NK-92 (cell line): ENCODE data around the gene MINDY2.
"Not testable (repeated sequence)": the region's sequence is repeated elsewhere in the genome, so short reads cannot be mapped to it uniquely, and the experiment has no call there.

ENCODE experiments used
- DNase-seq: peaks from one replicate; lab custom pipeline; 2025; ENCODE audit not compliant: unreplicated experiment; lab: John Stamatoyannopoulos, UW

Gene MINDY2

DNA sequence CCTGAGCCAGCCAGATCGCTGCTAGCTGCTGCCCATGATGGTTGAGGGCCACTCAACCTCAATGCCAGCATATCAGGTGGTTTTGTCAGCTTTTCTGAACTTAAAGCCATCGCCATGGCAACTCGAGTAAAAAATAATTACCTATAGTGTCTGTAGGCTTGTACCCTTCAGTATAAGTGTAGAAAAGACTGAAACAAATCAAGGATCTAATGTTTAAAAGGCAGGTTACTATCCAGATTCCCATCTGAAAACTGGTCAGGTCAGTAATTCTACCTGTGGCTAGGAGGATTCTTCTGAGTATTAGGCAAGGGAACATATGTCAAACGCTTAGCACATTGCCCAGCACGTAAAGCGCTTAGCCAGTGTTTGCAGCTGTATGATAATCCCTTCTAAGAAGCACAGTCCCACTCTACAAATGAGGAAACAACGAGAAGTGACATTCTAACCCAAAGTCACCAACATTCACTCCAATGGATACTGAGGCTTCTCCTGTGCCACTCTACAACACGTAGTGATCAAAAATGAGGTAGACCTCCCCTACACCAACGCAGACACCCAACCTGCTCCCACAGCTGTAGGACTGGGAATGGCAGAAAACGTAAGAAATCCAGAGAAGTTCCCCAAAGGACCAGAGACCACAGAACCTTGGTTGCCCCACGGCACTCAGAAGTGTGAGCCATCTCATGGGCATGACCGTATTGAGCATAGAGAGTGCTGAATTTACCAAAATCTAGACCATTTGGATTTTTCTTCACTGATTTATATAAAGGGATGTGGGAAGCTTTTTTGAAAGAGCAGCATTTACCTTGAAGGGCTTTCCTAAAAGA is 107.1 kb downstream of the MINDY2 start:
- DNase-seq: no peak

DNA sequence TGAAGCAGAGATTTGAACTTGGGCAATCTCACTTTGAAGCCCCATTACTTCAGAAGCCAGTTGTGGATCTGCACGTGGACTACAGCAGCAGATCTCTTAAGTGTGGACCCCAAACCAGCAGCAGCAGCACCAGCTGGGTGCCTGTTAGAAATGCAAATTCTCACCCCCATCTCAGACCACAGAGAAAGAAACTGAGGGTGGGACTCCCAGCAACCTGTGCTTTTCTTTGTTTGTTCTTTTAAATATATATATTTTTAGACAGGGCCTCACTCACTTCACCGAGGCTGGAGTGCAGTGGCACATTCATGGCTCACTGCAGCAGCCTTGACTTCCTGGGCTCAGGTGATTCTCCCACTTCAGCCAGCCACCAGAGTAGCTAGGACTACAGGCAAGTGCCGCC is 109.2 kb downstream of the MINDY2 start:
- no peak for DNase-seq

DNA sequence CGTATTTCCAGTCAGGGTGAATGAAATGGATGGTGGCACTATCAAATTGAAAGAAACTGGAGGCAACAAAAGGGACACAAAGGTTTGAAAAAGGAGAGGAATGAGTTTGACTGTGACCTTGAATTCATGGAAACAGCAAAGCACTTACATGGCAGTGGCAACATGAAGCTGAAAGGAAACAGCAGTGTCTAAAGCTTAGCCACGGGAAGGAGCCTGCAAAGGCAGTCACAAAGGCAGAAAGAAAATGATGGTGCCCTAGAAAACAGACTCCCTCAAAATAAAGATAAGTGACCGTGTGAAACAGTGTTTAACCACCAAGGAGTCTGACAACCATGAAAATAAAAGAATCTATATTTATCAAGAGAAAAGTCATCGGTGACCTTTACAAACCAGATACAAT is 111.1 kb downstream of the MINDY2 start:
- no peak for DNase-seq

DNA sequence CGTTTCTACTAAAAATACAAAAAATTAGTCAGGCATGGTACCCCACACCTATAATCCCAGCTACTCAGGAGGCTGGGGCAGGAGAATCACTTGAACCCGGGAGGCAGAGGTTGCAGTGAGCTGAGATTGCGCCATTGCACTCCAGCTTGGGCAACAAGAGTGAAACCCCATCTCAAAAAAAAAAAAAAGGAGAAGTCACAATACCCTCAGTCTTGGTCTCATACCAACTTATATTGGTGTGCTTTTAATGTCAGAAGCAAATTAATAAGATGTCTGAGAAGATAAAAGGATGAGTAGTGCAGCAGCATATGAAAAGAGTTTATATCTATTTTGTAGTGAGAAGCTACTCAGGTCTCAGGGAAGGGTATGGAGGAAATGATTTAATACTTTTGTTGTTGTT is 112.8 kb downstream of the MINDY2 start:
- not testable (repeated sequence) for DNase-seq

DNA sequence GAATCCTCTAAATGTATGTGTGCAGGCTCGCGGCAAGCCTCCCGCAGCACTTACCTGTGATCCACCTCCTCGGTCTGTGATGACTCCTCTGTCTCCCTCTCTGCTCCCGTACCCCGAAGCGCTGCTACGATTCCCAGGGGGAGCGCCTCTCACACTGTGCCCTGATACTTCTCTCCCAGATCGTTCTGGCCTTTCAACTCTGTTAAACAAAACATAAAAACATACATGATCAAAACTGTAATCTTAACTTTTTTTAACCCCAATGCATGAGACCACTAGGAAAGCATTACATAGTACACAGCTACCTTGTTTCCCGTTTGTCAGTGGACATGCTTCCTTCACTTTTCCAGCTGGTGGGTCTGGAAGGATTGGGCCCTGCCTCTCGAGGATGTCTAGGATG is 115.8 kb downstream of the MINDY2 start:
- DNase-seq: no peak

DNA sequence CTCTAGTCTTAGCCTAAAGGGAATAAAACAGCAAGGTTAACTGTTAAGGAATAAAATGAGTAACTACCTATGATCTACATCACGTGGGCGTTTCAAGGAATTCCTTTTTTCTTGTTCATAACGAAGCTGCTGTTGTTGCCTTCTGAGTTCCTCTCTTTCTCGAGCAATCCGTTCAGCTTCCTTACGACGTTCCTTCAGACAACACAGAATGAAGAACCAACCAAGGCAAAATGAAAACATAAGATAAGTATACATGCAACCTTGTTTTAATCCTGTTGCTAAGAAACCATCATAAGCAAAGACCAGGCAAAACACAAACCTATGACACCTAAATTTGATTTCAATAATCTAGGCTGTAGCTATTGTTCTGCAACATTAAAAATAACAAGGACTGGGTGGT is 118.3 kb downstream of the MINDY2 start:
- no peak for DNase-seq

DNA sequence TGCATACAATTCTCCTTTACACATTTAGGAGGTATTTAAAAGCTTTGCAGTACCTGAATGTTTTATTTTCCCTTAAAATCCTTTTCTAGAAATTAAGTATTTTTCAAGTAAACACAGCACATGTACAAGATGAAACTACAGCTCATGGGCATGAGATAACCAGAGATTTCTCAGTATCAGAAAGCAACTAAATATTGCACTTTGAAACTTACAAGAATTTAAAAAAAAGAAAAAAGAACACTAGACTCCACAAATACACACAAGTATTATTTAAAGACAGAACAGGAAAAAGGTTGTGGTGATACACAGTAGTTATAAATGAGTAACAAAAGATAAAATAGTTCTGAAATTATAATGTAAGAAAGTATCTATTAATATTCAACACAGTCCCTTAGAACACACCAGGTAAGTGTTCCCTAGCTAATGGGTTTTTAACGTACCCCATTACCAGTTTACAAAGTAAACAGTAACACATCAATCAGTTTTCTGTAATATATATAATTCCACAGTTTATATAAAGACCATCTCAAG is 127.1 kb downstream of the MINDY2 start:
- no peak for DNase-seq

DNA sequence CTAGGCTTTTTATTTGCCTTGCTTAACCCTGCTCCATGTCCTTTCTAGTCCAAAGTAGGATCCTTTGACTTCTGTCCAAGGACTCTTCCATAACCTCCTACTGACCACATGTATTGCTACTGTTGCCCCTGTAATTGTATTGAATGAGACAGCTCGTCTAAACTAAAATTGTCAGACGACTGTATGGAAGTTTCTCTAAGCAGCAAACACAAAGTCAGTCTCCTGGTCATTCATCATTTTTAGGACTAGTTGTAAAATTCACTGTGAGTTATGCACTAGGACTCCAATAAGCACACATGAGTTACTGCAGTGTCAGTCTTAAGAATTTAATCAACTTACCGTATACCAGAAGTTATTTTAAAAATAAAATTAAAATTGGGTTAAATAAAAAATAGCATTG is 129.5 kb downstream of the MINDY2 start:
- DNase-seq: no peak

DNA sequence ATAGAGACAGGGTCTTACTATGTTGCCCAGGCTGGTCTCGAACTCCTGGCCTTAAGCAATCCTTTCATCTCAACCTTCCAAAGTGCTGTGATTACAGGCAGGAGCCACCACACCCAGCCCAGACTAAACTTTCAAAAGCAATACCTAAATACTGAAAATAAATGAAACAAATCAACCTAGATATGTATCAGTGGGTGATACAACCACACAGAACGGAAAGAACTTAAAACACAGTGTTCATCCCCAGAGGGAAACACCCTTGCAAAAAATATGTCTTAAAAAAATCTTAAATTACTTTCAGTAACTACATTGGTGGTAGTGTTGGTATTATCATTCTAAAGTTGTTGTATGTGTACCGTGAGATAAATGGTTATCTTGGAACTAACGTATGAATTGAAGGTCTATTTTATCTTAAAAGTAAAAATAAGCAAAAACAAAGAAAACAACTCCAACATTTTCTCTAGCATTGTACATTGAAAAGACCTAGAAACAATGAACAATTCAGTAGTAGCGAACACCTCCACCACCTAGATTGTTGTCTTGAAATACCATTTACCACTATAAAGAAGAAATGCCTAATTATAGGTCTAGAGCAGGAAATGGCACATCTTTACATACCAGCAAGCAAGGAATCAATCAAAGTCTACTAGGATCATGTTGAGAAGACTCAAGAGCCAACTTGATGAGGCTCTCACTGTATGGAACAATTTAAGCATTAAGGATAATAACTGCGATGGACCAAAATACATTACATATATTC is 137.6 kb downstream of the MINDY2 start:
- DNase-seq: no peak

DNA sequence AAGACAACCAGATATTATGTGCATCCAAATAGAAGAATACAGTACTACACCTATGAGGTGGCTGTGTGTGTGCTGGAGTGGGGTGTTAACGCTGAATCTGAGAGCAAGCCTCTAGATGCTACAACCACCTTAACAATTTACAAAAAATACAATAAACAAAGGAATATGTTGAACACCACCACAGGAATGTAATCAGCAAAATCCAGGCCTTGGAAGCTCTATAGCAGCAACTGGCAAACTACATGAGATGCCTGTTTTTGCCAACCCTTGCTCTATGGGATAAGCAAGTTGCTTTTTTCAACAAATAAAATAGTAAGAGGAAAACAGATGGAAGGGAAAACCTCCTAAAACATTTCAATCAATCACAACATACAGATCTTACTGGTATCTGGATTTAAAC is 138.5 kb downstream of the MINDY2 start:
- DNase-seq: no peak

DNA sequence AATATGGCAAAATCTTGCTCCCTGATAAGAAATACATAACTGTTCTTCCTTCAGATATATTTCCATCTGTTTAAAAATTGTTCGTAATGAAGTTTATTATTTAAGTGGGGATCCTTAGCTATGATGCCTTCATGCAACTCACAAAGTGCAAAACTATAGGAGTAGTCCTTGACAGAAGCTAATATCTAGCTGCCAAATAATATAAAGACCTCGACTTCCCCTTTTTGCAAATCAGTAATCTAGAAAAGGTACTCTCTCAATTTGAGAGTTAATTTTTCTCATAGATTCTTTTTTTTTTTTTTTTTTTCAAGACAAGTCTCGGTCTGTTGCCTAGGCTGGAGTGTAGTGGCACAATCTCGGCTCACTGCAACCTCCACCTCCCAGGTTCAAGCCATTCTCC is 139.4 kb downstream of the MINDY2 start:
- no peak for DNase-seq
